ENCODE results near the gene OR5L2. TPM values are rescaled to one million over a fixed set of nuclear protein-coding genes. Genes with fewer than 3 reads are reported as not detected.
"Not testable (repeated sequence)": the region's sequence is repeated elsewhere in the genome, so short reads cannot be mapped to it uniquely, and the experiment has no call there.

The OR5L2 gene
- total RNA-seq, 2 experiments from 2014 or later = not detected

DNA sequence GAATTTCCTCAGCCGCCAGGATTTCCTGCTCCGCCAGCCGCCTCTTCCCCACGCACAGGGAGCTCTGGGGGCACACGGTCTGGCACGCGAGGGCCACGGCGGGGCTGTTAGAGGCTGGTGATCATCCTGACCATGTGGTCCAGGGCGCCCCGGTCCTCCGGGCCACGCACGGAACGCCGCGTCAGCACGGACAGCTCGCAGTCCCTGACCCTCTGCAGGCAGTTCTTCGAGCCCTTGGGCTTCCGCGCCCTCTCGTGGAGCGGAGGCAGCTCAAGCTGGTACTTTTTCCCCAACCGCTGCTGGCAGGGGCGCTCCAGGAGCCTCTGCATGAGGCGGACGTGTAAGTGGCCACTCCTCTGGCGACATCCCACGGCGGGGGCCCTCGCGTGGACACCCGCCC, 46.1 kb downstream of the OR5L2 start:
- H3K27ac Mint-ChIP-seq; H3K4me3 Mint-ChIP-seq; POLR2A ChIA-PET; H3K4me1 Mint-ChIP-seq; H3K27me3 Mint-ChIP-seq; DNase-seq; H3K9me3 Mint-ChIP-seq; H3K36me3 Mint-ChIP-seq; ATAC-seq (ENCODE audit: low read depth): not testable (repeated sequence)

Other genes with a start within 250 kb of the OR5L2 start
- not detected for gene OR4C11, start 219.6 kb upstream of the OR5L2 start, total RNA-seq
- not detected for gene OR4P4, start 192.1 kb upstream of the OR5L2 start, total RNA-seq
- not detected for gene OR4S2, start 178.9 kb upstream of the OR5L2 start, total RNA-seq
- gene OR4C6, start 165.0 kb upstream of the OR5L2 start, total RNA-seq = not detected
- not detected for gene OR5D13, start 53.8 kb upstream of the OR5L2 start, total RNA-seq
- not detected for gene OR5D14, start 31.7 kb upstream of the OR5L2 start, total RNA-seq
- not detected for gene OR5L1, start 15.9 kb upstream of the OR5L2 start, total RNA-seq
- gene OR5D18, start 7.6 kb upstream of the OR5L2 start, total RNA-seq = not detected
- not detected for gene OR5D16, start 11.5 kb downstream of the OR5L2 start, total RNA-seq
- gene TRIM51, start 56.1 kb downstream of the OR5L2 start, total RNA-seq = not detected
- gene OR5W2, start 87.4 kb downstream of the OR5L2 start, total RNA-seq = not detected
- not detected for gene OR5I1, start 109.2 kb downstream of the OR5L2 start, total RNA-seq
- not detected for gene OR10AG1, start 142.7 kb downstream of the OR5L2 start, total RNA-seq
- not detected for gene OR5F1, start 167.4 kb downstream of the OR5L2 start, total RNA-seq
- gene OR5AS1, start 200.4 kb downstream of the OR5L2 start, total RNA-seq = not detected